ENCODE results near the gene AP2A1. TPM values are rescaled to one million over a fixed set of nuclear protein-coding genes. Genes with fewer than 3 reads are reported as not detected.

Gene AP2A1
- polyA plus RNA-seq, 1 donor from 2014 or later, result 40.8 TPM

- peaks cover 10% of the 10 kb centered on the region for H3K36me3 ChIP-seq (ENCODE audit: insufficient read depth, low read length)
- no peak overlapping the region for H3K27ac ChIP-seq (ENCODE audit: low read length)
- no peaks in the 10 kb centered on the region for H4K20me1 ChIP-seq (ENCODE audit: insufficient read depth)
- no peaks in the 10 kb centered on the region for H3K79me2 ChIP-seq (replicated peaks; ENCODE audit: insufficient read depth, low read length)
- H3K27me3 ChIP-seq (ENCODE audit: insufficient read depth, low read depth, low read length), result no peaks in the 10 kb centered on the region
- H3K9me2 ChIP-seq (ENCODE audit: insufficient read depth, low read length), result no peaks in the 10 kb centered on the region
- no peak overlapping the region for H3K4me3 ChIP-seq (ENCODE audit: low read length)
- H2AFZ ChIP-seq (ENCODE audit: low read depth, low read length), result no peak overlapping the region
- H3K9ac ChIP-seq (ENCODE audit: low read length), result no peak overlapping the region
- H3F3A ChIP-seq (ENCODE audit: insufficient read depth, low read length, poor library complexity, severe bottlenecking), result no peaks in the 10 kb centered on the region
- H3K9me3 ChIP-seq (ENCODE audit: low read length), result no peaks in the 10 kb centered on the region
- no peak overlapping the region for H3K4me2 ChIP-seq (ENCODE audit: low read length)
- TF ChIP-seq EZH2 (IDR thresholded peaks at IDR 0.05; ENCODE audit: borderline replicate concordance, insufficient read depth, low read length, poor library complexity, severe bottlenecking) (no peak), SMC3 (conservative IDR thresholded peaks at IDR 0.05; ENCODE audit: poor library complexity) (no peak), CTCF (IDR thresholded peaks at IDR 0.05; ENCODE audit: poor library complexity, severe bottlenecking) (no peak), EP300 (conservative IDR thresholded peaks at IDR 0.05; ENCODE audit: poor library complexity, severe bottlenecking) (no peak), POLR2AphosphoS5 (IDR thresholded peaks at IDR 0.05) (no peak), TAF1 (IDR thresholded peaks at IDR 0.05; ENCODE audit: low read depth) (no peak), REST (IDR thresholded peaks at IDR 0.05; ENCODE audit: borderline replicate concordance) (no peak), RAD21 (conservative IDR thresholded peaks at IDR 0.05) (no peak), MXI1 (conservative IDR thresholded peaks at IDR 0.05; ENCODE audit: poor library complexity, severe bottlenecking) (no peak)
These were observed 77.6 kb downstream of the AP2A1 start for GRCh38 chr19:49844138-49845095.

GRCh38 chr19:49845414-49845813 lies 78.6 kb downstream of the AP2A1 start:
- Histone ChIP-seq H3K79me2 (replicated peaks; ENCODE audit: insufficient read depth, low read length) (no peaks in the 10 kb centered on the region), H3K4me3 (ENCODE audit: low read length) (no peak overlapping the region), H2AFZ (ENCODE audit: low read depth, low read length) (no peak overlapping the region), H3K4me2 (ENCODE audit: low read length) (no peak overlapping the region), H3K9me3 (ENCODE audit: low read length) (no peaks in the 10 kb centered on the region), H3F3A (ENCODE audit: insufficient read depth, low read length, poor library complexity, severe bottlenecking) (no peaks in the 10 kb centered on the region), H4K20me1 (ENCODE audit: insufficient read depth) (no peaks in the 10 kb centered on the region), H3K27me3 (ENCODE audit: insufficient read depth, low read depth, low read length) (no peaks in the 10 kb centered on the region), H3K9me2 (ENCODE audit: insufficient read depth, low read length) (no peaks in the 10 kb centered on the region), H3K27ac (ENCODE audit: low read length) (no peak overlapping the region), H3K36me3 (ENCODE audit: insufficient read depth, low read length) (peaks cover 7% of the 10 kb centered on the region), H3K9ac (ENCODE audit: low read length) (no peak overlapping the region)
- no peak for TF ChIP-seq TAF1 (IDR thresholded peaks at IDR 0.05; ENCODE audit: low read depth)
- TF ChIP-seq CTCF (IDR thresholded peaks at IDR 0.05; ENCODE audit: poor library complexity, severe bottlenecking), result no peak
- no peak for TF ChIP-seq POLR2AphosphoS5 (IDR thresholded peaks at IDR 0.05)
- TF ChIP-seq EZH2 (IDR thresholded peaks at IDR 0.05; ENCODE audit: borderline replicate concordance, insufficient read depth, low read length, poor library complexity, severe bottlenecking), result no peak
- TF ChIP-seq REST (IDR thresholded peaks at IDR 0.05; ENCODE audit: borderline replicate concordance), result no peak
- TF ChIP-seq RAD21 (conservative IDR thresholded peaks at IDR 0.05), result no peak
- TF ChIP-seq SMC3 (conservative IDR thresholded peaks at IDR 0.05; ENCODE audit: poor library complexity), result no peak
- no peak for TF ChIP-seq MXI1 (conservative IDR thresholded peaks at IDR 0.05; ENCODE audit: poor library complexity, severe bottlenecking)
- TF ChIP-seq EP300 (conservative IDR thresholded peaks at IDR 0.05; ENCODE audit: poor library complexity, severe bottlenecking), result no peak

All from neural cell (in vitro differentiated cells).